HG03439 (cell line): Measurements from ENCODE around the gene GSTK1.
"Not testable (repeated sequence)": the region's sequence is repeated elsewhere in the genome, so short reads cannot be mapped to it uniquely, and the experiment has no call there.

Experiments
- ATAC-seq: cut with Tn5 transposase; IDR thresholded peaks from one replicate; pipeline ENCODE4 v1.9.1; 2021; ENCODE audit warnings: mild to moderate bottlenecking, moderate library complexity; ENCODE audit not compliant: unreplicated experiment

GSTK1 gene

GRCh38 chr7:143265017-143265693 lies 1.9 kb downstream of the GSTK1 start:
- ATAC-seq, result no peak

GRCh38 chr7:143269251-143269650 lies 6.0 kb downstream of the GSTK1 start:
- ATAC-seq, result no peak

- no peak for ATAC-seq
Observed at GRCh38 chr7:143271240-143271639, 8.0 kb downstream of the GSTK1 start.

GRCh38 chr7:143272871-143273270 lies 9.6 kb downstream of the GSTK1 start:
- ATAC-seq, result no peak

- ATAC-seq, result no peak
Observed at GRCh38 chr7:143279186-143280098, 16.2 kb downstream of the GSTK1 start.

- ATAC-seq, result no peak
Observed at GRCh38 chr7:143280160-143280559, 16.9 kb downstream of the GSTK1 start.

GRCh38 chr7:143280566-143280965 lies 17.3 kb downstream of the GSTK1 start:
- ATAC-seq, result no peak

- no peak for ATAC-seq
Observed at GRCh38 chr7:143281529-143281928, 18.3 kb downstream of the GSTK1 start.

- no peak for ATAC-seq
Observed at GRCh38 chr7:143282124-143282523, 18.9 kb downstream of the GSTK1 start.

GRCh38 chr7:143283381-143283780 lies 20.1 kb downstream of the GSTK1 start:
- no peak for ATAC-seq

GRCh38 chr7:143284591-143285469 lies 21.6 kb downstream of the GSTK1 start, which contains the start of gene TMEM139:
TMEM139 (plus strand) TSS chr7:143284958; CDS start chr7:143285958, 1,000 bp downstream.
- no peak for ATAC-seq

GRCh38 chr7:143285470-143285778 lies 22.2 kb downstream of the GSTK1 start:
- ATAC-seq, result no peak

GRCh38 chr7:143285806-143286521 lies 22.7 kb downstream of the GSTK1 start:
- no peak for ATAC-seq

GRCh38 chr7:143286522-143286890 lies 23.3 kb downstream of the GSTK1 start:
- no peak for ATAC-seq

- no peak for ATAC-seq
Observed at GRCh38 chr7:143287339-143287934, 24.2 kb downstream of the GSTK1 start.

GRCh38 chr7:143287935-143288826 lies 24.9 kb downstream of the GSTK1 start, which contains the start of gene CASP2:
CASP2 (plus strand) TSS chr7:143288351; CDS start chr7:143288456, 105 bp downstream.
- ATAC-seq, result peak; percentile 94

GRCh38 chr7:143288836-143289235 lies 25.6 kb downstream of the GSTK1 start:
- ATAC-seq, result peak; percentile 3

GRCh38 chr7:143289421-143289820 lies 26.2 kb downstream of the GSTK1 start:
- ATAC-seq, result no peak

GRCh38 chr7:143289888-143290287 lies 26.6 kb downstream of the GSTK1 start:
- not testable (repeated sequence) for ATAC-seq
